IMR-90 (cell line): ENCODE results near the gene LMOD2. TPM values are rescaled to one million over a fixed set of nuclear protein-coding genes. Genes with fewer than 3 reads are reported as not detected.

ENCODE experiments used
- ATAC-seq: fragments of 200-7000 bp; cut with Tn5 transposase; 2 replicates; pipeline ENCODE4 v1.9.1; 2020; ENCODE audit warnings: low read depth, mild to moderate bottlenecking, moderate library complexity
- BruUV-seq: library from RNA; stranded (reverse); fragments of 400-500 nt; replicated peaks from 2 replicates; lab custom pipeline; 2021; lab: Mats Ljungman, UMichigan
- CTCF ChIA-PET: fragments of 300-600 bp; formaldehyde crosslinking; extraction: SDS; loops from one replicate; lab custom pipeline; 2021; ENCODE audit warnings: antibody characterized with exemption; lab: Yijun Ruan, JAX
- POLR2A ChIA-PET: fragments of 300-600 bp; sonication (Branson Sonifier 250); formaldehyde crosslinking; loops from one replicate; lab custom pipeline; 2022; ENCODE audit warnings: antibody characterized with exemption; ENCODE audit not compliant: unreplicated experiment; lab: Charles Lee
- DNase-seq: peaks from one replicate; pipeline ENCODE4 v3.0.0; 2013
- H2AFZ ChIP-seq: replicated peaks from 2 replicates; pipeline ENCODE3; 2013; ENCODE audit warnings: low read length, mild to moderate bottlenecking; ENCODE audit not compliant: poor library complexity
- H2AK5ac ChIP-seq: 2 replicates; pipeline ENCODE4 v1.6.1; 2013; ENCODE audit warnings: low read depth, low read length, inconsistent platforms
- H2AK9ac ChIP-seq: replicated peaks from 2 replicates; pipeline ENCODE3; 2013; ENCODE audit warnings: mild to moderate bottlenecking, low read depth, low read length, moderate library complexity; ENCODE audit not compliant: poor library complexity
- H2BK120ac ChIP-seq: 2 replicates; pipeline ENCODE4 v1.6.1; 2013; ENCODE audit warnings: low read depth, low read length, inconsistent platforms
- H2BK15ac ChIP-seq: 3 replicates; pipeline ENCODE4 v1.6.1; 2013; ENCODE audit warnings: low read depth, low read length, inconsistent platforms
- H2BK20ac ChIP-seq: 2 replicates; pipeline ENCODE4 v1.6.1; 2013; ENCODE audit warnings: low read depth, mild to moderate bottlenecking, inconsistent platforms, low read length, moderate library complexity
- H2BK5ac ChIP-seq: 2 replicates; pipeline ENCODE4 v1.6.1; 2013; ENCODE audit warnings: mild to moderate bottlenecking, low read depth, low read length, inconsistent platforms; ENCODE audit not compliant: poor library complexity, severe bottlenecking
- H3K14ac ChIP-seq: replicated peaks from 2 replicates; pipeline ENCODE4 v1.6.1; 2013; ENCODE audit warnings: low read depth, low read length, inconsistent platforms
- H3K18ac ChIP-seq: 2 replicates; pipeline ENCODE4 v1.6.1; 2013; ENCODE audit warnings: low read depth, low read length, control low read depth
- H3K23ac ChIP-seq: 2 replicates; pipeline ENCODE4 v1.6.1; 2013; ENCODE audit warnings: low read depth, low read length, inconsistent platforms
- H3K27ac ChIP-seq: 2 replicates; pipeline ENCODE4 v1.5.1; 2013; ENCODE audit warnings: mild to moderate bottlenecking, control low read depth, low read length; ENCODE audit not compliant: insufficient read depth
- H3K27me3 ChIP-seq: 2 replicates; pipeline ENCODE4 v1.6.1; 2013; ENCODE audit warnings: low read length; ENCODE audit not compliant: control insufficient read depth, insufficient read depth
- H3K36me3 ChIP-seq: 2 replicates; pipeline ENCODE4 v1.6.1; 2013; ENCODE audit warnings: low read length, mixed read lengths; ENCODE audit not compliant: control insufficient read depth, insufficient read depth
- H3K4ac ChIP-seq: 2 replicates; pipeline ENCODE4 v1.6.1; 2013; ENCODE audit warnings: low read depth, low read length, inconsistent platforms
- H3K4me1 ChIP-seq: 2 replicates; pipeline ENCODE4 v1.6.1; 2013; ENCODE audit warnings: low read length, mixed read lengths; ENCODE audit not compliant: control insufficient read depth, insufficient read depth
- H3K4me2 ChIP-seq: 2 replicates; pipeline ENCODE4 v1.6.1; 2013; ENCODE audit warnings: low read depth, mild to moderate bottlenecking, control low read depth, low read length, moderate library complexity
- H3K4me3 ChIP-seq: 2 replicates; pipeline ENCODE4 v1.5.1; 2013; ENCODE audit warnings: low read depth, mild to moderate bottlenecking, control low read depth, low read length, moderate library complexity; ENCODE audit not compliant: insufficient read depth
- H3K56ac ChIP-seq: 2 replicates; pipeline ENCODE4 v1.6.1; 2013; ENCODE audit warnings: low read length, inconsistent platforms; ENCODE audit not compliant: insufficient read depth; ENCODE audit errors: extremely low read depth
- H3K79me1 ChIP-seq, 2 experiments: 2 replicates each; pipeline ENCODE4 v1.6.1; 2013; ENCODE audit warnings: low read length in 2 of 2, inconsistent platforms in 1 of 2, low read depth in 1 of 2
- H3K9ac ChIP-seq: 2 replicates; pipeline ENCODE4 v1.6.1; 2013; ENCODE audit warnings: low read depth, low read length, control low read depth
- H3K9me1 ChIP-seq: 2 replicates; pipeline ENCODE4 v1.6.1; 2013; ENCODE audit warnings: low read length, inconsistent platforms; ENCODE audit not compliant: insufficient read depth
- H3K9me3 ChIP-seq: 2 replicates; pipeline ENCODE4 v1.6.1; 2013; ENCODE audit warnings: low read length; ENCODE audit not compliant: control insufficient read depth, insufficient read depth
- H4K20me1 ChIP-seq: 2 replicates; pipeline ENCODE4 v1.6.1; 2013; ENCODE audit warnings: low read length, inconsistent platforms; ENCODE audit not compliant: insufficient read depth
- H4K5ac ChIP-seq: 2 replicates; pipeline ENCODE4 v1.6.1; 2013; ENCODE audit warnings: mild to moderate bottlenecking, low read depth, low read length, control low read depth
- H4K8ac ChIP-seq, 2 experiments: 2 replicates each; pipeline ENCODE4 v1.6.1; 2013; ENCODE audit warnings: low read depth in 2 of 2, low read length in 2 of 2, control low read depth in 1 of 2, inconsistent platforms in 1 of 2
- H4K91ac ChIP-seq: 2 replicates; pipeline ENCODE4 v1.6.1; 2013; ENCODE audit warnings: low read depth, low read length, inconsistent platforms; ENCODE audit not compliant: insufficient read depth
- CEBPB ChIP-seq: IDR thresholded peaks from 2 replicates; pipeline ENCODE4 v1.6.1; 2012; ENCODE audit warnings: low read depth, low read length, improper control_type of control experiment
- CHD1 ChIP-seq: IDR thresholded peaks from 2 replicates; pipeline ENCODE4 v1.6.1; 2012; ENCODE audit warnings: low read depth, low read length, improper control_type of control experiment
- RCOR1 ChIP-seq: IDR thresholded peaks from 2 replicates; pipeline ENCODE4 v1.6.1; 2012; ENCODE audit warnings: mild to moderate bottlenecking, low read length, improper control_type of control experiment; ENCODE audit not compliant: insufficient replicate concordance
- WGBS, 2 experiments: methylation state at CpG; one replicate each; pipeline versions ENCODE4 v1.1.5 to v1.1.7; 2013; ENCODE audit warnings: missing lambda C conversion rate in 2 of 2; ENCODE audit not compliant: insufficient read length in 1 of 2; ENCODE audit errors: extremely low coverage in 2 of 2; 5-methylcytosine and 5-hydroxymethylcytosine counted together
- dilution Hi-C: fragments of 300-500 bp; cut with HindIII; formaldehyde crosslinking; loops from one replicate; pipeline ENCODE4 v1.14.3; 2018; ENCODE audit warnings: low sequenced_read_pairs; ENCODE audit not compliant: unreplicated experiment
- in situ Hi-C: fragments of 300-500 bp; cut with MboI; formaldehyde crosslinking; loops from 3 replicates; pipeline ENCODE4 v1.14.3; 2019; ENCODE audit warnings: low sequenced_read_pairs, inconsistent platforms, mixed read lengths
- intact Hi-C: fragments of 100-400 bp; cut with micrococcal nuclease; formaldehyde crosslinking; loops from 2 replicates; pipeline ENCODE4 v1.10.0; 2022
- polyA plus RNA-seq, 3 experiments: library from polyadenylated mRNA; depleted of rRNA; stranded (reverse); fragments of >200 nt; gene quantifications; 2 replicates each; pipeline ENCODE4 v1.2.3, GENCODE V29; 2012; ENCODE audit warnings: low replicate concordance in 1 of 3
- total RNA-seq: library from RNA; depleted of rRNA; stranded (reverse); fragments of >200 nt; gene quantifications from 2 replicates; pipeline ENCODE4 v1.2.3, GENCODE V29; 2012

LMOD2 gene
- total and polyA plus RNA-seq, 2 of the 4 experiments (the other 2 are of a cell fraction) = not detected

GRCh38 chr7:123657304-123657685 lies 1.6 kb downstream of the LMOD2 start:
- no peaks in the 10 kb centered on the region for H3K9me1 ChIP-seq
- H2AK5ac ChIP-seq = no peak overlapping the region
- ATAC-seq (no peak), DNase-seq (no peak)
- intact Hi-C loops = no loop called here
- no peak overlapping the region for H4K91ac ChIP-seq
- no peak overlapping the region for H3K27ac ChIP-seq
- H2BK120ac ChIP-seq = no peak overlapping the region
- no peak overlapping the region for H3K23ac ChIP-seq
- no peak overlapping the region for H2BK20ac ChIP-seq
- H4K20me1 ChIP-seq = no peaks in the 10 kb centered on the region
- no peak overlapping the region for H3K9ac ChIP-seq
- no TSS peak for BruUV-seq
- H3K79me1 ChIP-seq = no peaks in the 10 kb centered on the region
- no peak overlapping the region for H3K4me2 ChIP-seq
- H3K56ac ChIP-seq = no peak overlapping the region
- H4K5ac ChIP-seq = no peak overlapping the region
- no peak overlapping the region for H3K4me3 ChIP-seq
- H3K18ac ChIP-seq = no peak overlapping the region
- H2AFZ ChIP-seq = no peak overlapping the region
- H2AK9ac ChIP-seq = no peak overlapping the region
- H3K9me3 ChIP-seq = no peaks in the 10 kb centered on the region
- no peaks in the 10 kb centered on the region for H3K36me3 ChIP-seq
- no peak overlapping the region for H2BK5ac ChIP-seq
- H3K4ac ChIP-seq = no peak overlapping the region
- TF ChIP-seq RCOR1 = no peak
- TF ChIP-seq CEBPB = no peak
- TF ChIP-seq CHD1 = no peak
- POLR2A ChIA-PET = no interaction called here
- H2BK15ac ChIP-seq = no peak overlapping the region
- in situ Hi-C loops = no loop called here
- CTCF ChIA-PET = interaction anchor here (0.7 kb wide), 2 partner anchors 16 to 46 kb away, joined by 3 read pairs; no protein-coding TSS in a partner anchor
- H3K14ac ChIP-seq = no peak overlapping the region
- H3K27me3 ChIP-seq = peaks cover 4% of the 10 kb centered on the region
- WGBS, 2 experiments = no CpG with 5 or more reads among the region's 1 CpG
- no peaks in the 10 kb centered on the region for H3K4me1 ChIP-seq
- no peak overlapping the region for H4K8ac ChIP-seq
- dilution Hi-C loops = no loop called here
